ENCODE results near the gene DEFB127.
"Not testable (repeated sequence)": the region's sequence is repeated elsewhere in the genome, so short reads cannot be mapped to it uniquely, and the experiment has no call there.

Gene DEFB127, protein sequence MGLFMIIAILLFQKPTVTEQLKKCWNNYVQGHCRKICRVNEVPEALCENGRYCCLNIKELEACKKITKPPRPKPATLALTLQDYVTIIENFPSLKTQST

DNA sequence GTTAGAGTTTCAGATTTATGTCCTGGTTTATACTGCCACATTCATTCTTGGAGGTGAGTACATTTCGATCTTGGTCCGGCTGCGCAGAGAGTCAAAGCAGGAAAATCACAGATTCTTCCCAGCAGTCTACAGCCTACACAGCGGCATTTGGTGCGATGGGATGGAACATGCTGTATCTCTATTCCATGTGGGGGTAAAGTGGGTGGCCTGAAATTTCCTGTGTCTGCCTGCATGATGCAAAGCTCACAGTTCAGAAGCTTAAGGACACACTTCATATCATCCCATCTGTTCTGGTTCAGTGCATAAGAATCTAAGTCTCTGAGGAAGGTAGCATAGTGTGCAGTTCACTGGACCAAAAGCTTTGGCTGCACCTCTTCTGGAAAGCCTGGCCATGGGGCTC lies at the start of gene DEFB127:
Gene DEFB127, plus strand, starts transcription at position 301 of the 400 bp plus-strand sequence. Its CDS starts 91 bp downstream, at position 392.
- no peak for DNase-seq

DNA sequence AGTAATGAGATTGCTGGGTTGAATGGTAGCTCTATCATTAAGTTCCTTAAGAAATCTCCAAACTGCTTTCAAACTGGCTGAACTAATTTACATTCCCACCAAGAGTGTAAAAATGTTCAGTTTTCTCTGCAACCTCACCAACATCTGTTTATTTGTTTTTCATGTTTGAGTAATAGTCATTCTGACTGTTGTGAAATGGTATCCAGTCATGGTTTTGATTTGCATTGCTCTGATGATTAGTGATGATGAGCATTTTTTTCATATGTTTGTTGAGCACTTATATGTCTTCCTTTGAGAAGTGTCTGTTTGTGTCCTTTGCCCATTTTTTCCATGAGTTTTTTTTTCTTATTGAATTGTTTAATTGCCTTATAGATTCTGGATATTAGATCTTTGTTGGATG lies 44.9 kb upstream of the DEFB127 start:
- no peak for DNase-seq

DNA sequence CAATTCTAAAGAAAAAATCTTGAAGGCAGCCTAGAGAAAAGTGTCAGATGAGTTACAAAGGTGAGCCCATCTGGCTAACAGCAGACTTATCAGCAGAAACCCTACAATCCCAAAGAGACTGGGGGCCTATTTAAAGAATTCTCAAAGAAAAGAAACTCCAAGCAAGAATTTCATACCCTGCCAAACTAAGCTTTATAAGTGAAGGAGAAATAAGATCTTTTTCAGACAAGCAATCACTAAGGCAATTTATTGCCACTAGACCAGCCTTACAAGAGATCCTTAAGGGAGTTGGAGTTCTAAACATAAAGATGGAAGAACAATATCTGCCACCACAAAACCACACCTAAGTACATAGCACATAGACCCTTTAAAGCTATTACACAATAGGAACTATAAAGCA lies 39.7 kb upstream of the DEFB127 start:
- DNase-seq, result no peak

DNA sequence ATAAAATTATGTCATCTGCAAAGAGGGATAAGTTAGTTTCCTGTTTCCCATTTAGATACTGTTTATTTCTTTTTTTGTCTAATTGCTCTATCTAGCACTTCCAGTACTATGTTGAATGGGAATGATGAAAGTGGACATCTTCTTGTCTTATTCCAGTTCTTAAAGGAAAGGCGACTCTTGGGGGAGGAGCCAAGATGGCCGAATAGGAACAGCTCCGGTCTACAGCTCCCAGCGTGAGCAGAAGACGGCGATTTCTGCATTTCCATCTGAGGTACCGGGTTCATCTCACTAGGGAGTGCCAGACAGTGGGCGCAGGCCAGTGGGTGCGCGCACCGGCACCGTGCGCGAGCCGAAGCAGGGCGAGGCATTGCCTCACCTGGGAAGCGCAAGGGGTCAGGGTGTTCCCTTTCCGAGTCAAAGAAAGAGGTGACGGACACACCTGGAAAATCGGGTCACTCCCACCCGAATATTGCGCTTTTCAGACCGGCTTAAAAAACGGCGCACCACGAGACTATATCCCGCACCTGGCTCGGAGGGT lies 27.4 kb upstream of the DEFB127 start:
- DNase-seq, result not testable (repeated sequence)

DNA sequence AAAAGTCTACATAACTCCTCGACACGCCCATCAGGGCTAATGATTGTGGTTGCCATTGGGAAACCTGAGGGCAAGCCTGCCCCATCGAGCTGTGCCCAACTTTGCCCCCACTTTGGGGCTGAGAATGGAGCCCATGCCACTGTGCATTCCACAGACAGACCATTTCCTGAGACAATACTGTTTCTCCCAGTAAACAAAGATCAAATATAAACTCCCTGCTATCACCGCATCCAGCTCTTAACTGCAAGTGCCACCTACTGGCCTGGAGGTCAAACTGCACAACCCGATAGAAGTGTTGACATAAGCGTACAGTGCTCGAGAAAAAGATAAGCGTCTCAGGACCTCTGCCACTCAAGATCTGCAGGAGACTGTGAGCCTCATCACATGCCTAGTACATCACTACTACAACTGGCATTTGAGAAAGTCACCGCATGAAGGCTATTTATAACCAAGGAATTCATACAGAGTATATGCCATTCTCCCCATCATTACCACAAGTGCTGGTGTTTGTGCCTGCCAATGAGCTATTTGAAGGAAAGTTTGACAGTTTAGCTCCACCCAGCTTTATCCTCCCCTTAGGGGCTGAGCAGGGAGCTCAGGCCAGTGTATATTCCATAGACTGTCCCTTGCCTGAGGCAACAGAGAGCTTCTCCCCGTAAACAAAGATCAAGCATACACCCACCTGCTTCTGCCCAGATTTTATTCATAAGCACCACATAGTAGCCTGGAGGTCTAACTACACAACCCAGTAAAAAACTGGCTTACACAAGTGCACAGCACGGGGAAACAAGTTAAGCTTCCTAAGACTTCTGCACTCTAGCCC lies 19.4 kb upstream of the DEFB127 start:
- peak; percentile 18 for DNase-seq

DNA sequence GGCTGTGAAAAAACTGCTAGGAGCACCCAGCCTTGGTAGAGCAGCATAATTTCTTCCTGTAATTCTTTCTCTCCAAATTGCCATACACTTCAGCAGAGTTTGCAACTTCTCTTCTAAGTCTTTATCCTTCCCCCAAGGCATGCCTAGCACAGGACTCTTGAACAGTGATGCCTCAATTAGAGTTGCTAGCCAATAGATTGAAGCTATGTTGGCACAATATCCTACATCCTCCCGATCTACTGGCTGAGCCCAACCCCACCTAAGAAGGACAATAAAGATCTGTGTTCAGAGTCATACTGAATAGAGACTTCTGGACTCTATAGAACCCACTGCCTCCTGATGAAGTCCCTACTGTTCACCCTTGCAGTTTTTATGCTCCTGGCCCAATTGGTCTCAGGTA lies 15.0 kb upstream of the DEFB127 start, which contains the start of gene DEFB126:
Gene DEFB126, plus strand, starts transcription at position 301 of the 400 bp plus-strand sequence. Its CDS starts 39 bp downstream, at position 340.
- no peak for DNase-seq

DNA sequence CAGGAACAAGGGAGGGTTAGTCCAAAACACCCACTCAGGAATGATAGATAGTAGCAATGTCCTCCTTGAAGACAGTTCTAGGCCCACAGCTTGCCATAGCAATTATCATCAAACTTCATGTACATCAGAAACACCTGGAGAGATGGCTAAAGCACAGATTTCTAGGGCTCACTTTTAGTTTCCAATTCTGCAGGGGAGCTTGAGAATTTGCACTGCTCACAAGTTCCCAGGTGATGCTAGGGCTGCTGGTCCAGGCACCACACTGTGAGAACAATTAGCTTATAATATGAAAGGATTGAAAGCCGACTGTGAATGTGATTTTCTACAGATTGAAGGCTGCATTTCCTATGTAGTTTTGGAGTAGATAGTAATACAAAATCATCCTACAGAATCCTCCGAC lies 11.4 kb upstream of the DEFB127 start:
- no peak for DNase-seq

DNA sequence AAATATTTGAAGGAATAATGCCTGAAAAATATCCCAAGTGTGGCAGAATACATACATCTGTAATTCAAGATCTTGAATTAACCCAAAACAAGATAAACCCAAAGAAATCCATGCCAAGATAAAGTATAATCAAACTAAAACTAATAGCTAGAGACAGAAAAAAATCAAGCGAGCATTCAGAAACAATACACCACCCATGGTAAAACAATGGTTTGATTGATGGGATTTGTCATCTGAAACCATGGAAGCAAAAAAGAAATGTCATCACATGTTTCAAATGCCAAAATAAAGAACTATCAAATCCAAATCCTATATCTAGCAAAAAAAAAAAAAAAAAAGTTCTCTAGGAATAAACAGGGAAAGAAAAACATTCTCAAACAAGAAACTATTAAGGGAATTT lies 5.1 kb upstream of the DEFB127 start:
- DNase-seq, result no peak

DNA sequence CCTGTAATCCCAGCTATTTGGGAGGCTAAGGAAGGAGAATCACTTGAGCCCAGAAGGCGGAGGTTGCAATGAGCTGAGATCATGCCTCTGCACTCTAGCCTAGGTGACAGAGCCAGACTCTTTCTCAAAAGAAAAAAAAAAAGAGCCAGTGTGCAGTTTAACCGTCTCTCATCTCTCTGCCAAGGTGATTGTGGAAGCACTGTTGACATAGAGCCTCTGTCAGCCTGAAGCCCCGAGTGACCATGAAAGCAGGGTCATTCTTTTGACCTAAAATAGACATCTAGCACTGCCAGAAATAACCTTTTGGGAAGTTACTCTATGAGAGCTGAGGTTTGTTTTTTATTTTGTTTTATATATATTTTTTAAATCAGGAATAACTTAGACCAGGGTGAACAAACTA lies 7.4 kb downstream of the DEFB127 start:
- no peak for DNase-seq

DNA sequence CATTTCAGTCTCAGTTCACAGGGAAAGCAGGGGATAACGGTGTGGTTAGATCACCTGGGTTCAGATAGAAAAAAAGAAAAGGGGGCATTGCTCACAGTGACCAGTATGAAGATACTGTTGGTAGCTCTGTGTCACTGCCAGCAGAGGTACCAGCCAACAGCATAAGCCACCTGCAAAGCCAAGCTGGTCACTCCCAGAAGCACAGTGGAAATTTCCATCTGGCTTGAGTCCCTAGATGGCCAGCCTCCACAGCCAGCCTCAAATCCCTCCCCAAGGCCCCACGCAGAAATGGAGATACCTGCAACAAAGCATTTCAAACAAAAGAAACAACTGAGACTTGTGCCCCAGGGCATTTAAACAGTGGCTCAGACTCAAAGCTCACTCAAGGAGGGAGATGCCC lies 11.6 kb downstream of the DEFB127 start:
- no peak for DNase-seq

DNA sequence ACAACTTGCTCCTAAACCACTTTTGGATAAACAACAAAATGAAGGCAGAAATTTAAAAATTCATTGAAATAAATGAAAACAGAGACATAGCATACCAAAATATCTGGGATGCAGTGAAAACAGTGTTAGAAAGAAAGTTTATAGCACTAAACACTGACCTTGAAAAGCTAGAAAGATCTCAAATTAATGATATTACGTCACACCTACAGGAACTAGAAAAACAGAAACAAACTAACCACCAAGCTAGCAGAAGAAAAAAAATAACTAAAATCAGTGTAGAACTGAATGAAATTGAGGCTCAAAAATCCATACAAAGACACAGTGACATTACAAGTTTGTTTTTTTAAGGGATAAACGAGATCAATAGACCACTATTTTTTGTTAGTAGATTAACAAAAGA lies 27.0 kb downstream of the DEFB127 start:
- DNase-seq, result no peak

DNA sequence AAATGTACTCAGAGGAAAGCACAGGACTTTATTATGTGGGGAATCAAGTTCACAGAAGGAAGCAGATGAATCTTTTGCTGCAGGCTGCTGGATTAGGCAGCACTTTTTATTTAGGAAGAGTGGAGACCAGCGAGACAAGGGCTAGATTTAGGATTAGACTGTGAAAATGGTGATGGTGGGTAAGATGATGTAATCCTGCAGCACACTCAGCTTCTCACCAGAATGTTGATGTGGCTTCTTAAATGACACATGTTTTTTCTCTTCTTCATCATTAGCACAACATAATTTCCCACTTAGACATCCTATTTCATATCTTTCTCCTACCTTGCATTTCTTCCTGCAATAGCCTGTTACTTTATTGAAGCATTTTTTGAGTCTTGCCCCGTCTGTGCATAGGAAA lies 30.5 kb downstream of the DEFB127 start:
- DNase-seq, result no peak

DNA sequence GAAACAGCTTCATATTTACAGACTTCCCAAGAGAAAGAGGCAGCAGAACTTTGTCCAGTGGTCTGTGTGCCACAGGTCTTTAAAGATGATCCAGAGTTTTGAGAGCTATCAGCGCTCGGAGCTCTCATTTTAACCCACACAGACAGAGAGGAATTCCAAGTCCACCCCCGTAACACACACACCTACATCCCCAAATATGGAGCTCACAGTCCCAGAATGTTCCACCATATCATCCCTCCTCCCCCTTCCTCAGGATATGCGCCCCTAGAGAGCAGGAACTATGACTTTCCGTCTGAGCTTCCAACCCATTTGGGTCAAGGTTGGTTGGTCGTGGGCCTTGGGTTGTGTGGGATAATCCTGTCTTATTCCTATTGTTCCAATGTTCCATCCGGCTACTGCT lies 32.4 kb downstream of the DEFB127 start, which contains the start of gene DEFB128:
Gene DEFB128, minus strand, starts transcription at position 101 of the 400 bp plus-strand sequence. Its CDS starts 88 bp downstream, at position 13.
- no peak for DNase-seq

DNA sequence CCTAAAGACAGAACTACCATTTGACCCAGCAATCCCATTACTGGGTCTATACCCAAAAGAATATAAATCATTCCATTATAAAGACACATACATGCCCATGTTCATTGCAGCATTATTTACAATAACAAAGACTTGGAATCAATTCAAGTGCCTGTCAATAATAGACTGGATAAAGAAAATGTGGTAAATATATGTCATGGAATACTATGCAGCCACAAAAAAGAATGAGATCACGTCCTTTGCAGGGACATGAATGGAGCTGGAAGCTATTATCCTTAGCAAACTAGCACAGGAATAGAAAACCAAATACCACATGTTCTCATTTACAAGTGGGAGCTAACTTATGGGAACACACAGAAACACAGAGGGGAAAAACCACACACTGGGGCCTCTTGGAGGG lies 41.0 kb downstream of the DEFB127 start:
- DNase-seq, result no peak

DNA sequence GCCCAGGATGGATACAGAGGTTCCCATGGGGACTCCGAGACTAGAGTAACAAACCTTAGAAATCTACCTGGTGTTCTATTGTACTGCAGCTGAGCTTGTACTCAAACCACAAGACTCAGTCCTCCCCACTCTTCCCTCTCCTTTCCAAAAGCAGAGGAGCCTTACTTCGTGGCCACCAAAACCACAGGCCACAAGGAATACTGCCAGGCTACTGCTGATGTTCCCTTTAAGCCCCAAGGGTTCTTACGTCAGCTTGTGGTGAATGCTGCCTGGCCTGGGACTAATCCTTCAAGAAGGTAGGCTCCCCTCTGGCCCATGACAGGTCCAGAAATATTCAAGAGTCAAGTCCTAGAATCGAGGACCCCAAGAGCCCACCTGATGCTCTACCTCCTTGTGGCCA lies 42.7 kb downstream of the DEFB127 start:
- DNase-seq, result no peak

DNA sequence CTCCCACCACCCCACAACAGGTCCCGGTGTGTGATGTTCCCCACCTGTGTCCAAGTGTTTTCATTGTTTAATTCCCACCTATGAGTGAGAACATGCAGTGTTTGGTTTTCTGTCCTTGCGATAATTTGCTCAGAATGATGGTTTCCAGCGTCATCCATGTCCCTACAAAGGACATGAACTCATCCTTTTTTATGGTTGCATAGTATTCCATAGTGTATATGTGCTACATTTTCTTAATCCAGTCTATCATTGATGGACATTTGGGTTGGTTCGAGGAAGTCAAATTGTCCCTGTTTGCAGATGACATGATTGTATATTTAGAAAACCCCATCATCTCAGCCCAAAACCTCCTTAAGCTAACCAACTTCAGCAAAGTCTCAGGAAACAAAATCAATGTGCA lies 46.4 kb downstream of the DEFB127 start:
- not testable (repeated sequence) for DNase-seq
